Measurements from ENCODE around the gene DUSP15.

Gene DUSP15

DNA sequence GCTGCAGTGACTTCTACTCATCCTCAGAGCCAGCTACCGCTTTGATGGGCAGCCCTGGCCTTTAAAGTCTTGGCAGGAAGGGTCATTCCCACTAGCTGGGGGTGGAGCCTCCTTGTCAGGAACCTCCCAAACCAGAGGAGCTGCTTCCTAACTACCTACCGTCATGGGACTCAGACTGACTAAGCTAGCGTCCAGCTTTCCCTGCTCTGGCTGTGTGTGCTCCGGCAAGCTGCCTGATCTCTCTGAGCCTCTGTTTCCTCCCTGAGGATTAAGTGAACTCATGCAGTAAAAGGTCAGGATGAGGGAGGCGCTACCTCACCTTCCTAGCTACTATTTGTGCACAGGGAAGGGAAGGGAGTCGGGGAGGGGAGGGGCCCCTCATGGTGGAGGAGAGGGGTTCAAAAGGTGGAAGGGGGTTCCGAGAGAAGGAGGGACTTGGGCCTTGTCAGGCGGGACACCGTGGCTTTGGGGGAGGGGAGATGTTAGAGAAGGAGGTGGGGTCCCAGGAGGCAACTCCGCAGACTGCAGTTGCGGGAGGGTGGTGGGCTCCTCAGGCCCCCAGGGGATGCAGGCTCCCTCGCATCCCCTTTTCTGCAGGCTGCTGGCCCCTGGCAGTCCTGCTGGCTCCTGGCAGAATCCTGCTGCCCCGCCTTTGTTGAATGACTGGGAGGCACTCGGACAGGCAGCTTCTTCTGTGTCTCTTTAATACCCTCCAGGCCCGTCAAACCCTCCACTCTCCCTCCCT lies 9.8 kb downstream of the DUSP15 start:
- no peak for DNase-seq (ENCODE audit: low spot score)

DNA sequence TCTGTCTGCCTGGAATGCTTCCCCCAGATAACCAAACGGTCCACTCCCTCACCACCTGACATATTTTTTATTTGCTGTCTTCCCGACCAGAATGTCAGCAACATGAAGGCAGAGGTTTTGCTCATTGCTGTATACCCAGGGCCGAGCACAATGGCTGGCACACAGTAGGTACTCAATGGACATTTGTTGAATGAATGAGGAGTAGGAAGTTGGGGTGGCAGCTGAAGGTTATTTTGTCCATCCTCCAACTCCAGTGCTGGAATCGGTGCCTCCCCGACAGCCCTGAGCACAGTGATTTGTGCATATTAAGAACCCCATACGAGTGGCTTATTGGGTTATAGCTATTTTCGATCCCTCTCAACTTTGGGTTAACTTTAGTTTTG lies 10.3 kb downstream of the DUSP15 start:
- no peak for DNase-seq (ENCODE audit: low spot score)

DNA sequence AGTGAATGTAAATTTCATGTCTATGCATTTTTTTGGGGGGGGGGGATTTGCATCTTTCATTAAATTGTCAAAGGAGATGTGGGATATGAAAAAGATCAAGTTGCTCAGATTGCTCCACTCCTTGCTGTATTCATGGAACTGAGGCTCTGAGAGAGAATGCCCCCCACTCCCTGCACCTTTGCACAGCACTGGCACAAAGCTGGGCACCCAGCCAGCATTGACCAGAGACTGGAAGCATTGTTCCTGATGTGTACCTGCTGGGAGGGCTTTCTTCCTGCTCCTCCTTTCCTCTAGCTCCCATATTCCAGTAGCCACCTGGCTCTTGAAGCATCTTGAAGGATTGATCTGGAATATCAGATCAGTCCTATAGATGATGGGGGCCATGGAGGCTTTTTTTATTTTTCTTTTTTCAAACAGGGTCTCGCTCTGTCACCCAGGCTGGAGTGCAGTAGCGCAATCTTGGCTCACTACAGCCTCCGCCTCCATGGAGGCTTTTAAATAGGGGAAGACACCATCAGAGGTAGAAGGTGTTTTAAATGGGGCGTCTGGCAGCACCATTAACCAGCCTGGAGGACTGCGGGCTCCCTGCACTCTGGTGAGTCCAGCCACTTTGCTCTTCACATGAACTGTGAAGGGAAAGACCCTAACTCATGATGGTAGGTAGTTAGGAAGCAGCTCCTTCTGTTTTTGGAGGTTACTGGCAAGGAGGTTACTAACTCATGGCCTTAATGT lies 10.9 kb downstream of the DUSP15 start:
- DNase-seq (ENCODE audit: low spot score), result no peak

DNA sequence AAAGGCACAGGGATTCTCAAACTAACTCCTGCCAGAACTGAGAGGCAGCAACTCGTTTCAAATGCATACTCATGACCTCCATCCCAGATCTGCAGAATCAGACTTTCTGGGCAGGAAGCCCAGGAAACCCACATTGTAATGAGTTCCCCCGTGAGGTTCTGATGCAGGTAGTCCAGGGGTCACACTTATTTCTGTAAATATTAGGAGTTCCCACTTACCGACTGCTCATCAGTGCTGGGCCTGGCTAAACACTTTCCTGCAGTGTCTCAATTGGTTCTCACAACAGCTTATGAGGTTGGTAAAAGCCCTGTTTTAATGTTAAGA lies 11.6 kb downstream of the DUSP15 start:
- DNase-seq (ENCODE audit: low spot score), result no peak

DNA sequence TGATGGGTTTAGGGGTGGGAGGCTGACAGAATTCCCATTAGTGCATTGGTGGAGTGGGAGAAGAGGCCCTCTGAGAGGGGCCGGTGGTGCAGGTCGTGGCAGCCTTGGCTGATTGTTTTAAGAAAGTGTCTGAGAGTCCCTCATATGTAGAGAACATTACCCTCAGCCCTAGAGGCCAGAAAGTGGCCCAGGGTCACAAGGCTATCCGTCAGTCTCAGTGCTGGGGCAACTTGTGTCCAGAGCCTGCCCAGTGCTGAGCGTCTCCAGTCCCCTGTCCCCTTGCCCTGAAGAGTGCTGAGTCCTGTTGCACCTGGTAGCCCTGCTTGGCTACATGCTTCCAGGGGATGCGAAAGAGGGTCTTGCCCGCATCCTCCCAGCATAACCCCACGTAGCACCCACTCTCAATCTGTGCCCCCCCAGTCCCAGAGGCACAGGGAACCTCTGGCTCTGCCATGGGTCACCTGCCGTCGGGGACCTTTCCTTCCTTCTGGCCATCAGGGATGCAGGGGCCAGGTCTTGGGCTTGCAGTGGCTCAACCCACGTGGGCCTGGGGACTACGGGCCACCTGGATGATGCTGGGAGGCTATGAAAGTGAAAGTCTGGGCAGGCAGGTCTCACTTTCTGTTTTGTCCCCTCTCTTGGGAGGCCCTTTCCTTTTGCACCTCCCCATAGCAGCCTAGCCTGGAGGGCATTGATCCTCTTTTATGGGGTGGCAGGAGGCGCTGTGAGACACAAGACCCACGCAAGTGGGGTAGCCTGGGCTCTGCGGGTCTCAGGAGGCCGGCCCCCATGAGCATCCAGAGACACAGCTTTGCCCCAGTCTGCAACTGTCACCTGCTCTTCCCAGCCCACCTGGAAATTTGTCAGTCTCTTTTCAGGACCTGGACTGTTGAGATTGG lies 12.2 kb downstream of the DUSP15 start:
- no peak for DNase-seq (ENCODE audit: low spot score)

DNA sequence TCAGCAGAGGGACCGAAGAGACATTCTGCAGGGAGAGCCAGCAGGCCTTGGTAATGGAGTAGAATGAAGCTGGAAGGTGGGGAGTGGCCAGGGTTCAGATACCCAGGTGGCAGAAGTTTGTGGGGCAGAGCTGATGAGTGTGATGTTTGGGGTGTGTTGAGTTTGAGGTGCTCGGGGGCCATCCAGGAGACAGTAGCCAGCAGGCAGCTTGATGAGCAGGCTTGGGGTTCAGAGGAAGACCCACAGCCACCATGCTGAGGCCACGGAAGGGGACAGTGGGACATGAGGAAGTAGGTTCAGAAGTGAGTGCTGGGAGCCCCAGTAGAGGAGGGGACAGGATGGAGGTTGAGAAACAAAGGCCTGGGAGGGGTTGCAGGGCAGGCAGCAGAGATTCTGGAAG lies 13.8 kb downstream of the DUSP15 start:
- no peak for DNase-seq (ENCODE audit: low spot score)

DNA sequence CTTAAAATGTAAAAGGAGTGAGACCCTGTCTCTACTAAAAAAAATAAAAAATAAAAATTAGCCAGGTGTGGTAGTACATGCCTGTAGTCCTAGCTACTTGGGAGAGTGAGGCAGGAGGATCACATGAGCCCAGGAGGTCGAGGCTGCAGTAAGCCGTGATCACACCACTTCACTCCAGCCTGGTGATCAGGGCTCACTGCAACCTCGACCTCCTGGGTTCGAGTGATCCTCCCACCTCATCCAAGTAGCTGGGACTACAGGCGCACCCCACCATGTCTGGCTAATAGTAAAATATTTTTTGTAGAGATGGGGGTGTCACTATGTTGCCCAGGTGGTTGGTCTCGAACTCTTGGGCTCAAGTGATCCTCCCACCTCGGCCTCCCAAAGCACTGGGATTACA lies 16.8 kb downstream of the DUSP15 start:
- no peak for DNase-seq (ENCODE audit: low spot score)

DNA sequence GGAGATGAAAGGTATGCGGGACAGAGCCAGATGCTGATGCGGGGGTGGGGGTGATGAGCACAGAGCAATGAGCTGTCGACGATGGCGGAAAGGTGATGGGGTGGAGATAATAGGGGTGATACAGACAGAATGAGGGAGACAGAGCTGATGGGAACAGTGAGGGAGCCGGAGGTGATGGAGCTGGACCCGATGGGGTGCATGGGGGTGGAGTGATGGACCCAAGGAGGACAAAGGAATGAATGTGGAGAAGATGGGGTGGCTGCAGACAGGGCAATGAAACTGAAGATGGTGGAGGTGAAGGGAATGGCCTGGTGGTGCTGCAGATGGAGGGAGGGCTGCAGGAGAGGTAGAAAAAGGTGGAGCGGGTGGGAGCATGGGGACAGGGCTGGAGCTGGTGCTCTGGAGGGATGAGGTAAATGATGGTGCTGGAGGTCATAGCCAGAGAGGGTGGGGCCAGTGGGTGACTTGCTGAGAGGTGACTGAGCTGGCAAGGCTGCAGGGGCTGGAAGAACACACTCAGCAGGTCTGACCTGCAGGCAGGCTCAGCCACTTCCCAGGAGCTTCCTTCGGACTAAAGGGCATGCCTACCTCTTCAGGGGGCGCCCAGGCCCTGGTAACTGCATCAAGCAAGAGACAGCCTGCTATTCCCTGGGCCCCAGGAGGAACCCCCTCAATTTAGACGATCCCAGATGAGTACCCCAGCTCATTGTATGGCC lies 18.9 kb downstream of the DUSP15 start:
- no peak for DNase-seq (ENCODE audit: low spot score)

DNA sequence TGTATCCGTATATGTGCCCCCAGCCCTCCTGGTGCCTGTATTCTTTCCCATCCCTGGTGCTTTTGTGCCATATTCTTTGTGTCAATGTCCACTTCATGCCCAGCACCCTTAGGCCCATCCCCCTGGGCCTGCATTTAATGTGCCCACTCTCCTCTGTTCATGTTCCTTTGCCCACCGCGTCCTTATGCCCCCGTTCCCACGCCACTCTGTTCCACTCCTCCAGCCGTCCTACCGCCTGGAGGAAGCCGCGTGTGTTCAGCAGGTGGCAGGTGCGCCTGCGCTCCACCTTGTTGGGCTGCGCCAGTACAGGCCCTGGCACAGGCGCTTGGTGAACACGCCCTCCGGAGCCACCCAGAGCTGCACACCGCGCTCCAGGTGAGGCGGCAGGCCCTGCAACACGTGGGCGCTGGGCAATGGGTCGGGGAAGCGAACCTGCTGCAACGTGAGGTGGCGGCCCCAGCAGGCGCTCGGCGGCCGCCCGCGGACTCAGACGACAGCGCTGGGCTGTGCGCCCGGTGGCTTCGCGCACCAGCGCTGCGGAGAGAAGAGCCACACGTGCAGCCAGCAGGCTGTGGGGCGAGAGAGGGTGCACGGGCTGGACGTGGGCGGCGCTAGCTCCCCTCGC lies 20.9 kb downstream of the DUSP15 start:
- no peak for DNase-seq (ENCODE audit: low spot score)

DNA sequence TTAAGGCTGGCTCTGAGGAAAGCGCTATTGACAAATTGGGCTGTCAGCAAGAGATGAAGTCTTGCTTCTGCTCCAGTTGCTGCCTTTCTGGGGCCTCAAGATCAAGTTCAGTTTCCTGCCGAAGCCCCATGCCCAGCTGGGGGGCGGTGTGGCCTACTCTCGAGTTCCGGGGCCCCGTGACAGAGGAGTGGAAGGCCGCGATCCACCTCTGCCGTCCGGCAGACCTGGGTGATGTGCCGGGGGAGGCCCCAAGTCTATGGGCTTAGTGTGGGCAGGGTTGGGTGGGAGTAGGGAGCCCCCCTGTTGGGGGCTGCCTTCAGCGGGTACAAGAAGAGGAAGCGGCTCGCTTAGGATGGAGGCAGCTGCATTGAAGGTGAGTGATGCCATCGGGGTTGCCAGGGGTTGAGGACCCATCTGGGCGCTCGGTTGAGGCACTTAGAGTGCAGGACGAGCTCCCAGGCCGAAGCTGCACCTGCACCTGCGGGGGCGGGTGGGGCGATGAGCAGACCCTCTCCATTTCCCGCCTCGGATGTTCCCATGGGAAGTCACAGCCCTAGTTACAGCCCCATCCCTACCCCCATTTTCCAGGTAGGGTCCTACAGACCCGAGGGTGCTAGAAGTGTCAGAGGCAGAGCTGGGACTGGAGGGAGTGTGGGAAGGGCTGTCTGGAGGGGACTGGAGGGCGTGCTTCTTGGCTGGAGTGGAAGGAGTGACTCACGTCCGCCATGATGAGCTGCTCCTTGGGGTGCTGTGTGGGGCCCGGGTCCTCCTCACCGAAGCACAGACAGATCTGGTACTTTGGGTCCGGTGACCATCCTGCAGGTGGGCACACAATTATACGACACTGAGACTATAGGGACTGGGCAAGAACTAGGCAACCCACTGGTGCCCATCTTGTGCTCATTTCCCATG lies 22.0 kb downstream of the DUSP15 start:
- no peak for DNase-seq (ENCODE audit: low spot score)

DNA sequence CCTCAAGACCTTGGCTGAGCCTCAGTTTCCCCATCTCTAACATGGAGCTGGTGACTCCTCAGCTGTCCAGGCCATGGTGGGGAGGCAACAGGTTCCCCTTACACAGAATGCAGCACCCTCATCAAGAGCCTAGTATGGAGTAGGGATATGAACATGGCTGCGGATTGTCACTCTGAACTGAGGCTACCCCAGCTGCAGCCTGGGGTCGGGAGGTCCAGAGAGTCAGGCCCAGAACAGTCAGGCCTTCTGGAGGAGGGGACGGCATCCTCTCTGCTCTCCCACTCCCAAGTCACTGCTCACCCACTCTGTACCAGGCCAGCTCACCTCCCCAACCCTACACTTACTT lies 23.6 kb downstream of the DUSP15 start:
- no peak for DNase-seq (ENCODE audit: low spot score)

DNA sequence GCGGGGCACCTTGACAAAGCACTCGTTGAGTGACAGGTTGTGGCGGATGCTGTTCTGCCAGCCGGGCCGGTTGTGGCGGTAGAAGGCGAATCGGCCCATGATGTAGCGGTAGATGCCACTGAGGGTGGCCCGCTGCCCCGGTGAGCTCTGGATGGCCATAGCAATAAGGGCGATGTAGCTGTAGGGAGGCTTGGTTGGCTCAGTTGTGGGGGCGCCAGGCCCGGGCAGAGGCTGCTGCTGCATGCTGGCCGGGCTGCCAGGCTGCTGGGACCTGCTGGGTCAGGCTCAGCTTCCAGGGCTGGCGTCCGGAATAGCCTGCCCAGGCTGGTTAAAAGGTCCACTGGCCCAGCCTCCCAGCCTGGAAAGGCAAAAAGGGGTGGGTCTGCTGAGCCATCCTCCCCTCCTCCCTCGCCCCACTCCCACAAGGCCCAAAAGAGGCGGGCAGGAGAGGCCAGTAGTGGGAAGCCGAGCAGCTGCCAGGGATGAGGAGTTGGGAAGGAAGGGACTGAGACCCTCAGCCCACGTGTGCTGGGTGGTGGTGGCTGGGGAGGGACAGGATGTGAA lies 24.9 kb downstream of the DUSP15 start, which contains the start of gene FOXS1:
FOXS1 (minus strand) TSS at position 305 of the 564 bp plus-strand sequence; CDS start at position 243, 62 bp downstream.
- DNase-seq (ENCODE audit: low spot score), result no peak

DNA sequence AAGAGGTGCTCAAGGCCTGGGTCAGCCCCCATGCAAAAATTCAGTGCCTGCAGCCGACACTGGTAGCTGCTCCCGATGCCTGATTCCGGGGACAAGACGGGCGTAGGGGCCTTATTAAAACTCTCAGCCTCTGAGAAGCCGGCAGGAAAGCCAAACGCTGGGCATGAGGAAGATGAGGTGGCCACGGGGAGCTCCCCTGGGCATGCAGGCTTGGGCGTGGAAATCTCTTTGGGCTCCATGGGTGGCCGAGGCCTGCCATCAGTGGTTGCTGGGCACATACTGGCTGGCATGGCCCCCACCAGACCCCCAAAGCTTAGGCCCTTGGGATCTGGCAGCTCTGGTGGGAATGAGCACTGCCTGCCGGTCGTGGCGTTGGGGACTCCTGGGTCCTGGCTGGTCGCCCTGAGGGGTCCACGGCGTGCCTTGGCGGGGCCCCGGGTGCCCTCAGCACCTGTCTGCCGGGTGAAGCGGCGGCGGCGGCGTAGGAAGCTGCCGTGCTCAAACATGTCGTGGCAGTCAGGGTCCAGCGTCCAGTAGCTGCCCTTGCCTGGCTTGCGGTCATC lies 25.5 kb downstream of the DUSP15 start:
- no peak for DNase-seq (ENCODE audit: low spot score)

DNA sequence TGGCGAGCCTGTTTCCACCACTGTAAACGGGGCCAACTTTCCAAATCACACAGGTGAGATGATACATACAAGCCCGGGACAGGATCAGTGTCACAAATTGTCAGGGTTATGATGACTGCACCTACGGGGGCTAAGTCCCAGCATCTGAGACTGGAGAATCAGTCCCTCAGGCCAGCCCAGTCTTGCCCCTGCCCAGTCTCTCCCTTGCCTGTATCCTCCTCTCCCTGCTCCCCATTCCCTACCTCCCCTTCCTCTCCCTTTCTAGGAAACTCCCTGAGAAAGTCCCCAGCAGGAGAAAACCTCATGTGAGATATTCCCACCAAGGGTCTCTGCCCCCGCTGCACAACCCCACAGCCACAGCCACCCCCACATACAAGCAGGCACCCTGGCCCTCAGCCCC lies 26.4 kb downstream of the DUSP15 start:
- no peak for DNase-seq (ENCODE audit: low spot score)

DNA sequence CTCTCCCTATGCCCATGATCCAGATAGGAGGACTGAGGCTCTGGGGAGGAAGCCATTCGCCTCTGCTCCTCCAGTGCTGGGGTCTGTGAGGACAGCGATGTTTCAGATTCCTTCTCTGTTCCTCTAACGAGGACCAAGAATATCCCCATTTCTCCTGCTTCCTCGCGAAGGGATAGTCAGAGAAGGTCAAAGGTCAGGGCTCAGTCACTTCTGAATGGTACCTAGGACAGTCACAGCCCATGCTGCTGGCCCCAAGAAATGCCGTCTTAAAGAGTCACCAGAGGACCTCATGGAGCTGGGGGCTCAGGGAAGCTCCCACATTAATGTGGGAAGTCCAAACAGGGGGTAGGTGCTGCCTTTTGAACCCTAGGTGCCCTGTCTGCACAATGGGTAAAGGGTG lies 27.0 kb downstream of the DUSP15 start:
- no peak for DNase-seq (ENCODE audit: low spot score)

DNA sequence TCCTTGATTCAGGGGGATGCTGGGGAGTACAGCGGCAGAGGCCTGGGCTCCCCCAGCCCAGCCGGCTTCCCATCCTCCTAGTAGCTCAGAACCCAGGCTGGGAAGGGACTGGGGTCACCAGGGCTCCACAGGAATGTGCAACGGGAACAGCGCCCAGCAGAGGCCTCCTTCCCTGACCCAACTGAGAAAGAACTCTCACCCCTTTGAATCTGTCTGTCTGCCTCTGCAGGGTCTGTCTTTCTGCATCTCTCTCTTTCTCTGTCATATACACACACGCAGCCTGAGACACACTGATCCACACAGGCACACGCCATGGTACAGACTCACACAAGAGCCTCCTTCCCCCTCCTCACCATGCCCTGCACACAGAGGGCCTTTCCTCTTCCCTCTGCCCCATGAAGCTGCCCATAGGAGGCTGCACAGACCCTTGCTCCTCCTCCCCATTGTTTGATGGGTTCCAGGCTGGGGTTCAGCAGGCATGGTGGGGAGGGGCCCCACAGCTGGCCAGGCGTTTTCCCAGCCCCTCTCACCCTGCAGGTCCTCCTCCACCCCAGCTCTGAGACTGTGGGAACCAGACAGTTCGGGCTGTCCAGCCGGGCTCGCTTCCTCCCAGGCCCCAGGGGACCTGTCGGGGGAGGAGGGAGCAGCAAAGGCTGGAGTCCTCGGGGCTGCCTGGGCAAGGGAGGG lies 27.7 kb downstream of the DUSP15 start:
- no peak for DNase-seq (ENCODE audit: low spot score)

DNA sequence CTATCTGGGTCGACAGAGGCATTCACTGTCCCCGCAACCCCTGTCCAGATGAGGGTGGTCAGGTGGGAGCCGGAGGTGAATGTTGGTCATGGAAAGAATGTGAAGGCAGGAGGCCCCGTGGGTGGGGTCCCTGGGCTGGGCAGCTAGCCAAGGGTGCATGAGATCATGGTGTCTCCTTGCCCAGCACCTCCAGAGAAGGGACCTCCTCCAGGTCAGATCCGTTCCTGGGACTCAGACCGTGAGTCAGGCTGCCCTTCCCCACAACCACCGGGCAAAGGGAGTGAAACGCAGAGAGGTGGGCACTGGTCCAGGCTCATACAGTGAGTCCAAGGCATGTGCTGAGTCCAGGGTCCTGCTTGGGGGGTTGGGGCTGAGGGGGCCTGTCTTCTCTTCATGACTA lies 28.4 kb downstream of the DUSP15 start:
- DNase-seq (ENCODE audit: low spot score), result no peak

DNA sequence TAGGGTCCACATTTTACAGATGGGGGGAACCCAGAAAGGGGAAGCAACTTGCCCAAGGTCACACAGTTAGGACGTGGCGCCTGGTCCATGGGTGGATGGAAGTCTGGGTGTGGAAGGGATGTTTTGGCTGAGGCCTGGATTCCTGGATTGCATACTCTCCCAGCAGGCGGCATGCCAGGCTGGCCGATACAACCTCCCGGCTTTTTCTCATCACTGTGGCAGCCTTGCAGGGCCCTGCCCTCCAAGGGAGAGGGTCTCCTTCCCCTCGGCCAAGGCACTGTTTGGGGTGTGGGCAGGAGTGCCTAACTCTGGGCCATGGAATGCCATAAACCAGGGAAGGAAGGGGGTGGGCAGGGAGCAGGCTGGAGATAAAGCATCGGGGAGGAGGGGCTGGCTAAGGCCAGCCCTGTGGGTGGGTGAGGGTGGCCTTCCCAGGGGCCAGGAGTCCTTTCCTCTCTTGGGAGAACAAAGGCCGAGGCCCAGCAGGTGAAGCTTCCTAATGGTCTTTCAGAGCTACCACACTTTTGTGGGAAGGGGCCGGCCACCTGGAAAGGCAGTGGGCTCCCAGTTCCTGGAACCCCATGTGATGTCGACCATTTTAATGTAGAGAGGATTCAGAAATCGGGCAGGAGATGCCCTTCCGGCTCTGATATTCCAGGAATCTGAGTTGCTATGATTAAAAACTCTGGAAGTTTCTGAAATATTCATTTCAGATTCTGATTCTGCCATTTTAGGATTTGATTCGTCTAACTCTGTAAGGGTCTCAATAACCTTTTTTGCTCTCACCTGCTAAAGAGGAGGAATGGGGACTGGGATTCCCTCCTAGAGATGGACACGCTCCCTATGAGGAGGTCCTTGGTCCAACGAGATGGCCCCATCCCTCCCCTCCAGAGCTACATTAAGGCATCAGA lies 29.2 kb downstream of the DUSP15 start:
- DNase-seq (ENCODE audit: low spot score), result no peak
